ENCODE results near the gene SYNE2. TPM values are rescaled to one million over a fixed set of nuclear protein-coding genes. Genes with fewer than 3 reads are reported as not detected.

SYNE2 gene
- total and polyA plus RNA-seq, 10 of the 15 experiments (the other 5 are each of a cell fraction or from before 2014, with no cell fraction given): 2.1 to 52.7 (median 38.1) TPM

- intact Hi-C loops (cut with micrococcal nuclease; ENCODE audit: unreplicated experiment): no loop called here
- no peak for DNase-seq (ENCODE audit: low read depth, low spot score)
These were observed 58.6 kb downstream of the SYNE2 start for GRCh38 chr14:63911404-63911803.

More at GRCh38 chr14:63911404-63911803, 58.6 kb downstream of the SYNE2 start:
- H3K27me3 ChIP-seq (replicated peaks in 1 of 2; ENCODE audit: control insufficient read depth in 2 of 2, insufficient read depth in 2 of 2, low read length in 1 of 2): no peaks in the 10 kb centered on the region
- FAIRE-seq (no peak), ATAC-seq (peak; percentile 36; the same call in 2 of the 3 replicates)
- H3K9ac ChIP-seq (ENCODE audit: control insufficient read depth, insufficient read depth, low read length): no peak overlapping the region
- ChIA-PET CTCF (interaction anchor here (1.0 to 1.9 kb wide), 3 partner anchors 9 to 18 kb away, joined by 3 to 4 read pairs (median 3); no protein-coding TSS in a partner anchor), RAD21 (ENCODE audit: unreplicated experiment) (interaction anchor here (0.8 to 2.2 kb wide), 3 partner anchors 43 to 52 kb away, joined by 3 to 7 read pairs (median 4); no protein-coding TSS in a partner anchor), POLR2A (interaction anchor here (0.6 kb wide), 1 partner anchor 449 kb away, joined by 6 read pairs; no protein-coding TSS in a partner anchor), SMC1A (ENCODE audit: uncharacterized antibody, unreplicated experiment) (interaction anchor here (1.2 to 3.3 kb wide), 5 partner anchors 11 to 384 kb away, joined by 3 to 16 read pairs (median 4); no protein-coding TSS in a partner anchor)
- in situ Hi-C loops (cut with MboI): no loop called here
- H4K20me1 ChIP-seq (ENCODE audit: control insufficient read depth, insufficient read depth): no peaks in the 10 kb centered on the region
- H3K9me3 ChIP-seq (replicated peaks; ENCODE audit: control insufficient read depth, insufficient read depth, low read length): no peaks in the 10 kb centered on the region
- H3K4me2 ChIP-seq (ENCODE audit: control insufficient read depth, insufficient read depth): no peak overlapping the region
- H3K4me3 ChIP-seq: no peak overlapping the region
- WGBS (ENCODE audit: insufficient coverage, insufficient replicate concordance, low lambda C conversion rate, missing lambda C conversion rate): 40% methylated on average over 1 of the region's 1 CpG
- H3K79me2 ChIP-seq (ENCODE audit: control insufficient read depth, insufficient read depth, low read length): peaks cover 14% of the 10 kb centered on the region
- BruUV-seq (replicated peaks): no TSS peak
- no peak overlapping the region for H3K27ac ChIP-seq (ENCODE audit: control insufficient read depth, insufficient read depth)
- peaks cover 0 to 8% of the 10 kb centered on the region in 2 experiments; a peak in 1 of 4 replicates for H3K36me3 ChIP-seq (ENCODE audit: control insufficient read depth in 2 of 2, insufficient read depth in 2 of 2, low read length in 1 of 2)
- H3K4me1 ChIP-seq (ENCODE audit: control insufficient read depth, insufficient read depth, low read length): peaks cover 17% of the 10 kb centered on the region
- TF ChIP-seq IKZF1 (conservative IDR thresholded peaks at IDR 0.05) (no peak), BCL11A (IDR thresholded peaks at IDR 0.05; ENCODE audit: low read depth, low read length) (no peak), CREM (IDR thresholded peaks at IDR 0.05; ENCODE audit: low read depth) (no peak), HSF1 (IDR thresholded peaks at IDR 0.05; ENCODE audit: low read depth, low read length) (no peak), MEF2A (IDR thresholded peaks at IDR 0.05; ENCODE audit: insufficient read depth, low read depth, low read length) (no peak), POLR2AphosphoS2 (IDR thresholded peaks at IDR 0.05; ENCODE audit: low read depth, low read length) (no peak), ZBTB40 (IDR thresholded peaks at IDR 0.05; ENCODE audit: borderline replicate concordance) (no peak), SP1 (IDR thresholded peaks at IDR 0.05; ENCODE audit: low read depth, low read length) (no peak), WRNIP1 (IDR thresholded peaks at IDR 0.05; ENCODE audit: borderline replicate concordance, low read depth, low read length) (no peak), SUPT20H (IDR thresholded peaks at IDR 0.05; ENCODE audit: borderline replicate concordance, control insufficient read depth, low read depth, low read length) (no peak), HDGF (IDR thresholded peaks at IDR 0.05) (no peak), LARP7 (IDR thresholded peaks at IDR 0.05) (no peak), EZH2 (IDR thresholded peaks at IDR 0.05; ENCODE audit: borderline replicate concordance, control insufficient read depth, low read depth, low read length) (no peak), MYB (IDR thresholded peaks at IDR 0.05; ENCODE audit: borderline replicate concordance, low read depth, low read length) (no peak), SIN3A (IDR thresholded peaks at IDR 0.05; ENCODE audit: low read depth, low read length) (no peak)
- no peak overlapping the region for H2AFZ ChIP-seq (ENCODE audit: control insufficient read depth, low read depth, low read length)
